ENCODE data around the gene SUSD2. TPM values are rescaled to one million over a fixed set of nuclear protein-coding genes. Genes with fewer than 3 reads are reported as not detected.

SUSD2 gene
- total RNA-seq, 4 donors from 2014 or later = 5.1 to 41.4 (median 29.0) TPM

GRCh38 chr22:24164243-24164642 lies 17.0 kb upstream of the SUSD2 start:
- Histone ChIP-seq H3K36me3 (peaks cover 60% of the 10 kb centered on the region), H3K27ac (no peak overlapping the region), H3K27me3 (no peaks in the 10 kb centered on the region), H3K9me3 (no peaks in the 10 kb centered on the region), H3K4me3 (no peak overlapping the region), H3K4me1 (peaks cover 12% of the 10 kb centered on the region)
- 92% methylated on average over 7 of the region's 10 CpGs for WGBS
- no peak for DNase-seq (ENCODE audit: low spot score in 2 of 2)
- TF ChIP-seq POLR2AphosphoS5 (IDR thresholded peaks at IDR 0.05) (no peak), POLR2A (IDR thresholded peaks at IDR 0.05) (no peak), EP300 (IDR thresholded peaks at IDR 0.05) (no peak)
- TF ChIP-seq, protein P1, sequence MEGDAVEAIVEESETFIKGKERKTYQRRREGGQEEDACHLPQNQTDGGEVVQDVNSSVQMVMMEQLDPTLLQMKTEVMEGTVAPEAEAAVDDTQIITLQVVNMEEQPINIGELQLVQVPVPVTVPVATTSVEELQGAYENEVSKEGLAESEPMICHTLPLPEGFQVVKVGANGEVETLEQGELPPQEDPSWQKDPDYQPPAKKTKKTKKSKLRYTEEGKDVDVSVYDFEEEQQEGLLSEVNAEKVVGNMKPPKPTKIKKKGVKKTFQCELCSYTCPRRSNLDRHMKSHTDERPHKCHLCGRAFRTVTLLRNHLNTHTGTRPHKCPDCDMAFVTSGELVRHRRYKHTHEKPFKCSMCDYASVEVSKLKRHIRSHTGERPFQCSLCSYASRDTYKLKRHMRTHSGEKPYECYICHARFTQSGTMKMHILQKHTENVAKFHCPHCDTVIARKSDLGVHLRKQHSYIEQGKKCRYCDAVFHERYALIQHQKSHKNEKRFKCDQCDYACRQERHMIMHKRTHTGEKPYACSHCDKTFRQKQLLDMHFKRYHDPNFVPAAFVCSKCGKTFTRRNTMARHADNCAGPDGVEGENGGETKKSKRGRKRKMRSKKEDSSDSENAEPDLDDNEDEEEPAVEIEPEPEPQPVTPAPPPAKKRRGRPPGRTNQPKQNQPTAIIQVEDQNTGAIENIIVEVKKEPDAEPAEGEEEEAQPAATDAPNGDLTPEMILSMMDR (IDR thresholded peaks at IDR 0.05) = no peak

GRCh38 chr22:24164940-24165339 lies 16.3 kb upstream of the SUSD2 start:
- Histone ChIP-seq H3K4me1 (peaks cover 12% of the 10 kb centered on the region), H3K36me3 (peaks cover 67% of the 10 kb centered on the region), H3K27me3 (no peaks in the 10 kb centered on the region), H3K9me3 (no peaks in the 10 kb centered on the region), H3K4me3 (no peak overlapping the region), H3K27ac (no peak overlapping the region)
- WGBS = 94% methylated on average over 2 of the region's 6 CpGs
- no peak for TF ChIP-seq POLR2A (IDR thresholded peaks at IDR 0.05)
- TF ChIP-seq, protein P1 (IDR thresholded peaks at IDR 0.05) = no peak
- TF ChIP-seq EP300 (IDR thresholded peaks at IDR 0.05) = no peak
- DNase-seq (ENCODE audit: low spot score in 2 of 2) = no peak

GRCh38 chr22:24165673-24166072 lies 15.6 kb upstream of the SUSD2 start:
- Histone ChIP-seq H3K4me1 (peaks cover 12% of the 10 kb centered on the region), H3K36me3 (peaks cover 72% of the 10 kb centered on the region), H3K4me3 (no peak overlapping the region), H3K9me3 (no peaks in the 10 kb centered on the region), H3K27ac (no peak overlapping the region), H3K27me3 (no peaks in the 10 kb centered on the region)
- WGBS = 59% methylated on average over 5 of the region's 5 CpGs
- TF ChIP-seq POLR2A (IDR thresholded peaks at IDR 0.05) (no peak), POLR2AphosphoS5 (IDR thresholded peaks at IDR 0.05) (no peak), EP300 (IDR thresholded peaks at IDR 0.05) (no peak)
- TF ChIP-seq, protein P1 (IDR thresholded peaks at IDR 0.05) = no peak
- no peak for DNase-seq (ENCODE audit: low spot score in 2 of 2)

GRCh38 chr22:24166811-24167210 lies 14.5 kb upstream of the SUSD2 start:
- H3K27ac ChIP-seq = no peak overlapping the region
- peaks cover 8% of the 10 kb centered on the region for H3K4me1 ChIP-seq
- H3K27me3 ChIP-seq = no peaks in the 10 kb centered on the region
- no peak overlapping the region for H3K4me3 ChIP-seq
- WGBS = 93% methylated on average over 18 of the region's 20 CpGs
- DNase-seq (ENCODE audit: low spot score in 2 of 2) = no peak
- TF ChIP-seq EP300 (IDR thresholded peaks at IDR 0.05) (no peak), POLR2AphosphoS5 (IDR thresholded peaks at IDR 0.05) (no peak), POLR2A (IDR thresholded peaks at IDR 0.05) (no peak)
- TF ChIP-seq, protein P1 (IDR thresholded peaks at IDR 0.05) = no peak
- H3K9me3 ChIP-seq = no peaks in the 10 kb centered on the region
- peaks cover 83% of the 10 kb centered on the region for H3K36me3 ChIP-seq

GRCh38 chr22:24169439-24170058 lies 11.7 kb upstream of the SUSD2 start:
- Histone ChIP-seq H3K4me3 (no peak overlapping the region), H3K36me3 (peaks cover 96% of the 10 kb centered on the region), H3K4me1 (peaks cover 3% of the 10 kb centered on the region), H3K27ac (no peak overlapping the region), H3K27me3 (no peaks in the 10 kb centered on the region), H3K9me3 (no peaks in the 10 kb centered on the region)
- 94% methylated on average over 9 of the region's 12 CpGs for WGBS
- no peak for DNase-seq (ENCODE audit: low spot score in 2 of 2)
- TF ChIP-seq EP300 (IDR thresholded peaks at IDR 0.05) = no peak
- no peak for TF ChIP-seq POLR2AphosphoS5 (IDR thresholded peaks at IDR 0.05)
- TF ChIP-seq, protein P1 (IDR thresholded peaks at IDR 0.05) = no peak
- no peak for TF ChIP-seq POLR2A (IDR thresholded peaks at IDR 0.05)

Measured in suprapubic skin (tissue), 4 donors.